SH-SY5Y (cell line): ENCODE data around the gene KAT8.

Experiments
- GATA2 ChIP-seq: IDR thresholded peaks from 2 replicates; pipeline ENCODE4 v1.6.1; 2011; ENCODE audit warnings: mild to moderate bottlenecking, low read depth, low read length
- GATA3 ChIP-seq: IDR thresholded peaks from 2 replicates; pipeline ENCODE4 v1.6.1; 2011; ENCODE audit warnings: low read depth, mild to moderate bottlenecking, low read length, moderate library complexity

GRCh38 chr16:31094088-31094423 lies 23.4 kb upstream of the KAT8 start:
- TF ChIP-seq GATA2 (no peak; the same call in 1 of the 2 replicates), GATA3 (no peak)
